ENCODE data around the gene RNF227. TPM values are rescaled to one million over a fixed set of nuclear protein-coding genes. Genes with fewer than 3 reads are reported as not detected.

Gene RNF227
- 0.83 to 1.8 TPM (median 0.94 TPM) in 3 replicates for total RNA-seq (2021)
- Bru-seq, nascent RNA, result percentile 55 among the genes with signal in this experiment
- long read RNA-seq, experiment 1, partial matches to known transcripts, result 0 of 3 reads
- long read RNA-seq, experiment 1, other reads (novel, unspliced or antisense), result 0 of 3 reads
- long read RNA-seq, experiment 2, partial matches to known transcripts, result 0 of 1 reads
- long read RNA-seq, experiment 2, other reads (novel, unspliced or antisense), result 0 of 1 reads
- long read RNA-seq, experiment 3, result 0 reads

- Mint-ChIP-seq H3K27ac (no peak within 1 kb of the TSS), H3K9me3 (0 out of 2 replicates have a peak, but pooled peaks cover 3% of the 10 kb centered on the region), H3K27me3 (ENCODE audit: low read depth) (peaks cover 70% of the 10 kb centered on the region), H3K4me1 (peaks cover 13% of the 10 kb centered on the region), H3K4me3 (peak within 1 kb of the TSS; percentile 72), H3K36me3 (no peaks in the 10 kb centered on the region)
- ATAC-seq (peak; percentile 94), DNase-seq (ENCODE audit: low spot score) (peak; percentile 90)
- ChIA-PET POLR2A (interaction anchor here (0.5 to 1.3 kb wide), 2 partner anchors 14 to 269 kb away, joined by 3 read pairs; partner anchors contain the start of gene KCNAB3), CTCF (interaction anchor here (0.7 to 6.3 kb wide), 11 partner anchors 25 to 173 kb away, joined by 3 to 53 read pairs (median 4); partner anchors contain the start of genes ALOX15B and NAA38)
- peak; percentile 90 for TF ChIP-seq ZNF281 (CRISPR knock-in tag; IDR thresholded peaks at IDR 0.05)
- peak; percentile 91; the same call in 1 of the 2 replicates for TF ChIP-seq JUN (CRISPR knock-in tag; IDR thresholded peaks at IDR 0.05)
- TF ChIP-seq FOXJ3 (CRISPR knock-in tag; IDR thresholded peaks at IDR 0.05; ENCODE audit: borderline replicate concordance), result 0 out of 2 replicates have a peak, but pooled peaks have one; percentile 39
- peak; percentile 60; the same call in 1 of the 2 replicates for TF ChIP-seq ATF6 (CRISPR knock-in tag; IDR thresholded peaks at IDR 0.05)
- TF ChIP-seq, protein P1, sequence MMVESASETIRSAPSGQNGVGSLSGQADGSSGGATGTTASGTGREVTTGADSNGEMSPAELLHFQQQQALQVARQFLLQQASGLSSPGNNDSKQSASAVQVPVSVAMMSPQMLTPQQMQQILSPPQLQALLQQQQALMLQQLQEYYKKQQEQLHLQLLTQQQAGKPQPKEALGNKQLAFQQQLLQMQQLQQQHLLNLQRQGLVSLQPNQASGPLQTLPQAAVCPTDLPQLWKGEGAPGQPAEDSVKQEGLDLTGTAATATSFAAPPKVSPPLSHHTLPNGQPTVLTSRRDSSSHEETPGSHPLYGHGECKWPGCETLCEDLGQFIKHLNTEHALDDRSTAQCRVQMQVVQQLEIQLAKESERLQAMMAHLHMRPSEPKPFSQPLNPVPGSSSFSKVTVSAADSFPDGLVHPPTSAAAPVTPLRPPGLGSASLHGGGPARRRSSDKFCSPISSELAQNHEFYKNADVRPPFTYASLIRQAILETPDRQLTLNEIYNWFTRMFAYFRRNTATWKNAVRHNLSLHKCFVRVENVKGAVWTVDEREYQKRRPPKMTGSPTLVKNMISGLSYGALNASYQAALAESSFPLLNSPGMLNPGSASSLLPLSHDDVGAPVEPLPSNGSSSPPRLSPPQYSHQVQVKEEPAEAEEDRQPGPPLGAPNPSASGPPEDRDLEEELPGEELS (CRISPR knock-in tag; IDR thresholded peaks at IDR 0.05), result peak; percentile 97
- peak; percentile 77; the same call in 1 of the 2 replicates for TF ChIP-seq ATF3 (CRISPR knock-in tag; conservative IDR thresholded peaks at IDR 0.05)
- TF ChIP-seq, protein P2, sequence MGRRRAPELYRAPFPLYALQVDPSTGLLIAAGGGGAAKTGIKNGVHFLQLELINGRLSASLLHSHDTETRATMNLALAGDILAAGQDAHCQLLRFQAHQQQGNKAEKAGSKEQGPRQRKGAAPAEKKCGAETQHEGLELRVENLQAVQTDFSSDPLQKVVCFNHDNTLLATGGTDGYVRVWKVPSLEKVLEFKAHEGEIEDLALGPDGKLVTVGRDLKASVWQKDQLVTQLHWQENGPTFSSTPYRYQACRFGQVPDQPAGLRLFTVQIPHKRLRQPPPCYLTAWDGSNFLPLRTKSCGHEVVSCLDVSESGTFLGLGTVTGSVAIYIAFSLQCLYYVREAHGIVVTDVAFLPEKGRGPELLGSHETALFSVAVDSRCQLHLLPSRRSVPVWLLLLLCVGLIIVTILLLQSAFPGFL (CRISPR knock-in tag; IDR thresholded peaks at IDR 0.05; ENCODE audit: borderline replicate concordance), result 0 out of 2 replicates have a peak, but pooled peaks have one; percentile 12
- TF ChIP-seq PRDM15 (CRISPR knock-in tag; IDR thresholded peaks at IDR 0.05), result peak; percentile 24; the same call in 1 of the 2 replicates
- peak; percentile 75; the same call in 1 of the 2 replicates for TF ChIP-seq CREM (CRISPR knock-in tag; IDR thresholded peaks at IDR 0.05)
- TF ChIP-seq TEAD4 (CRISPR knock-in tag; IDR thresholded peaks at IDR 0.05), result no peak; the same call in none of the 2 replicates
- TF ChIP-seq ZNF671 (CRISPR knock-in tag; IDR thresholded peaks at IDR 0.05), result no peak
- TF ChIP-seq, protein P3, sequence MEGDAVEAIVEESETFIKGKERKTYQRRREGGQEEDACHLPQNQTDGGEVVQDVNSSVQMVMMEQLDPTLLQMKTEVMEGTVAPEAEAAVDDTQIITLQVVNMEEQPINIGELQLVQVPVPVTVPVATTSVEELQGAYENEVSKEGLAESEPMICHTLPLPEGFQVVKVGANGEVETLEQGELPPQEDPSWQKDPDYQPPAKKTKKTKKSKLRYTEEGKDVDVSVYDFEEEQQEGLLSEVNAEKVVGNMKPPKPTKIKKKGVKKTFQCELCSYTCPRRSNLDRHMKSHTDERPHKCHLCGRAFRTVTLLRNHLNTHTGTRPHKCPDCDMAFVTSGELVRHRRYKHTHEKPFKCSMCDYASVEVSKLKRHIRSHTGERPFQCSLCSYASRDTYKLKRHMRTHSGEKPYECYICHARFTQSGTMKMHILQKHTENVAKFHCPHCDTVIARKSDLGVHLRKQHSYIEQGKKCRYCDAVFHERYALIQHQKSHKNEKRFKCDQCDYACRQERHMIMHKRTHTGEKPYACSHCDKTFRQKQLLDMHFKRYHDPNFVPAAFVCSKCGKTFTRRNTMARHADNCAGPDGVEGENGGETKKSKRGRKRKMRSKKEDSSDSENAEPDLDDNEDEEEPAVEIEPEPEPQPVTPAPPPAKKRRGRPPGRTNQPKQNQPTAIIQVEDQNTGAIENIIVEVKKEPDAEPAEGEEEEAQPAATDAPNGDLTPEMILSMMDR (IDR thresholded peaks at IDR 0.05), result no peak
- peak; percentile 27; the same call in 1 of the 2 replicates for TF ChIP-seq ZNF317 (CRISPR knock-in tag; IDR thresholded peaks at IDR 0.05; ENCODE audit: borderline replicate concordance, low read depth)
- TF ChIP-seq E2F4 (CRISPR knock-in tag; IDR thresholded peaks at IDR 0.05; ENCODE audit: borderline replicate concordance, low read depth), result peak; percentile 85
Observed at GRCh38 chr17:7915611-7916384, at the start of gene RNF227. RNF227 (minus strand) TSS chr17:7916289; CDS start chr17:7916195, 94 bp downstream.
